Measurements from ENCODE around the gene ZFYVE27. TPM values are rescaled to one million over a fixed set of nuclear protein-coding genes. Genes with fewer than 3 reads are reported as not detected.

ZFYVE27 gene
- total and polyA plus RNA-seq, 10 of the 15 experiments (the other 5 are each of a cell fraction or from before 2014, with no cell fraction given) = 1.1 to 28.9 (median 21.4) TPM

DNA sequence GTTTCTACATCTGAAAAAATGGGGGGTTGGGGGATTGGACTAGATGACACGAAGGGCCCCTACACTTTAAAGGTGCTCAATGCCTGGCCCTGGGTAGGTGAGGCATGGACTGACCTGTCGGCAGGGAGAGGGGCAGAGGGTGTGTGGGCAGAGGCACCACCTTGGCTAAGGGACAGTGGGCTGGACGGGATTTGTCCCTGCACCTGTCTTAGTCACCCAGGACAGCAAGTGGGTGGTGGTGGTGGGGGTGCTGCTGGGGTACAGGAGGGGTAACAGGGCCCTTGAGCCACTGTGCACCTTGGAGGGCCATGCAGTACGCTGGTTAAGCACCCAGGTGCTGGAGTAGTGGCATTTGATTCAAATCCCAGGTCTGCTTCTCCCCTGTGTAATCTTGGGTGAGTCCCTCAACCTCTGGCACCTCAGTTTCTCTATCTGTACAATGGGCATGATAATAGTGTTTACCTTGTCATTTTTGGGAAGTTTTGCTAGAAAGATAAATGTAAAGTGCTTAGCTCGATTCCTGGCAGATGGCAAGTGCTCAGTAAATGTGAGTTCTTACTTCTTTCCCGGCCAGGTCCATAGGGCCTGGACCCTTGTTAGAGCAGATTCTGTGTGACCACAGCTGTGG, 53.0 kb downstream of the ZFYVE27 start:
- no peak overlapping the region for H2AFZ ChIP-seq (ENCODE audit: control insufficient read depth, low read depth, low read length)
- no peaks in the 10 kb centered on the region for H3K36me3 ChIP-seq (ENCODE audit: control insufficient read depth in 2 of 2, insufficient read depth in 2 of 2, low read length in 1 of 2)
- no peaks in the 10 kb centered on the region for H3K9me3 ChIP-seq (replicated peaks; ENCODE audit: control insufficient read depth, insufficient read depth, low read length)
- FAIRE-seq = no peak
- no TSS peak for BruUV-seq (replicated peaks)
- no peak for DNase-seq (ENCODE audit: low read depth, low spot score)
- POLR2A ChIA-PET = no interaction called here
- H3K9ac ChIP-seq (ENCODE audit: control insufficient read depth, insufficient read depth, low read length) = no peak overlapping the region
- no peak overlapping the region for H3K27ac ChIP-seq (ENCODE audit: control insufficient read depth, insufficient read depth)
- WGBS (ENCODE audit: insufficient coverage, insufficient replicate concordance, low lambda C conversion rate, missing lambda C conversion rate) = under 1% methylated on average over 6 of the region's 6 CpGs
- peaks cover 0 to 3% of the 10 kb centered on the region in 2 experiments; a peak in 1 of 4 replicates for H3K27me3 ChIP-seq (replicated peaks in 1 of 2; ENCODE audit: control insufficient read depth in 2 of 2, insufficient read depth in 2 of 2, low read length in 1 of 2)
- no peak for ATAC-seq
- H3K4me1 ChIP-seq (ENCODE audit: control insufficient read depth, insufficient read depth, low read length) = no peaks in the 10 kb centered on the region
- SMC1A ChIA-PET (ENCODE audit: uncharacterized antibody, unreplicated experiment) = no interaction called here
- H4K20me1 ChIP-seq (ENCODE audit: control insufficient read depth, insufficient read depth) = no peaks in the 10 kb centered on the region
- H3K4me2 ChIP-seq (ENCODE audit: control insufficient read depth, insufficient read depth) = no peak overlapping the region
- H3K79me2 ChIP-seq (ENCODE audit: control insufficient read depth, insufficient read depth, low read length) = no peaks in the 10 kb centered on the region
- in situ Hi-C loops (cut with MboI) (no loop called here), intact Hi-C loops (cut with micrococcal nuclease; ENCODE audit: unreplicated experiment) (loop anchor here (5.0 kb wide), 1 partner anchor 252 kb away; no protein-coding TSS in a partner anchor)
- CTCF ChIA-PET = interaction anchor here (1.3 to 5.1 kb wide), 3 partner anchors 79 to 256 kb away, joined by 4 to 42 read pairs (median 6); no protein-coding TSS in a partner anchor
- no peak overlapping the region for H3K4me3 ChIP-seq
- RAD21 ChIA-PET (ENCODE audit: unreplicated experiment) = interaction anchor here (0.7 kb wide), 1 partner anchor 84 kb away, joined by 3 read pairs; no protein-coding TSS in a partner anchor
- no peak for TF ChIP-seq LARP7 (IDR thresholded peaks at IDR 0.05)
- TF ChIP-seq E2F4 (IDR thresholded peaks at IDR 0.05; ENCODE audit: low read depth, low read length) = no peak
- TF ChIP-seq MEF2B (IDR thresholded peaks at IDR 0.05; ENCODE audit: partially characterized antibody, poor library complexity, severe bottlenecking) = no peak
- no peak for TF ChIP-seq CHD4 (IDR thresholded peaks at IDR 0.05)
- no peak for TF ChIP-seq NKRF (conservative IDR thresholded peaks at IDR 0.05)
- TF ChIP-seq POU2F2 (IDR thresholded peaks at IDR 0.05; ENCODE audit: borderline replicate concordance, low read depth, low read length) = no peak
- TF ChIP-seq SMAD1 (IDR thresholded peaks at IDR 0.05; ENCODE audit: low read depth, partially characterized antibody) = no peak
- no peak for TF ChIP-seq SMAD5 (IDR thresholded peaks at IDR 0.05; ENCODE audit: low read depth)
- TF ChIP-seq, protein P1, sequence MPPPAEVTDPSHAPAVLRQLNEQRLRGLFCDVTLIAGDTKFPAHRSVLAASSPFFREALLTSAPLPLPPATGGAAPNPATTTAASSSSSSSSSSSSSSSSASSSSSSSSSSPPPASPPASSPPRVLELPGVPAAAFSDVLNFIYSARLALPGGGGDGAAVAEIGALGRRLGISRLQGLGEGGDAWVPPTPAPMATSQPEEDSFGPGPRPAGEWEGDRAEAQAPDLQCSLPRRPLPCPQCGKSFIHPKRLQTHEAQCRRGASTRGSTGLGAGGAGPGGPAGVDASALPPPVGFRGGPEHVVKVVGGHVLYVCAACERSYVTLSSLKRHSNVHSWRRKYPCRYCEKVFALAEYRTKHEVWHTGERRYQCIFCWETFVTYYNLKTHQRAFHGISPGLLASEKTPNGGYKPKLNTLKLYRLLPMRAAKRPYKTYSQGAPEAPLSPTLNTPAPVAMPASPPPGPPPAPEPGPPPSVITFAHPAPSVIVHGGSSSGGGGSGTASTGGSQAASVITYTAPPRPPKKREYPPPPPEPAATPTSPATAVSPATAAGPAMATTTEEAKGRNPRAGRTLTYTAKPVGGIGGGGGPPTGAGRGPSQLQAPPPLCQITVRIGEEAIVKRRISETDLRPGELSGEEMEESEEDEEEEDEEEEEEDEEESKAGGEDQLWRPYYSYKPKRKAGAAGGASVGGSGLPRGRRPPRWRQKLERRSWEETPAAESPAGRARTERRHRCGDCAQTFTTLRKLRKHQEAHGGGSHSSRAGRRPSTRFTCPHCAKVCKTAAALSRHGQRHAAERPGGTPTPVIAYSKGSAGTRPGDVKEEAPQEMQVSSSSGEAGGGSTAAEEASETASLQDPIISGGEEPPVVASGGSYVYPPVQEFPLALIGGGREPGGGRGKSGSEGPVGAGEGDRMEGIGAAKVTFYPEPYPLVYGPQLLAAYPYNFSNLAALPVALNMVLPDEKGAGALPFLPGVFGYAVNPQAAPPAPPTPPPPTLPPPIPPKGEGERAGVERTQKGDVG (CRISPR knock-in tag; IDR thresholded peaks at IDR 0.05) = no peak
- no peak for TF ChIP-seq YY1 (IDR thresholded peaks at IDR 0.05; ENCODE audit: low read depth, low read length)
- no peak for TF ChIP-seq CREM (IDR thresholded peaks at IDR 0.05; ENCODE audit: low read depth)
- no peak for TF ChIP-seq CBX5 (IDR thresholded peaks at IDR 0.05; ENCODE audit: low read depth)
- TF ChIP-seq KDM1A (IDR thresholded peaks at IDR 0.05; ENCODE audit: borderline replicate concordance) = no peak
- no peak for TF ChIP-seq IRF4 (IDR thresholded peaks at IDR 0.05; ENCODE audit: low read depth, low read length)
- no peak for TF ChIP-seq HDGF (IDR thresholded peaks at IDR 0.05)
